ENCODE measurements around the gene AJM1.

- TF ChIP-seq CTCF (IDR thresholded peaks at IDR 0.05) (no peak), POLR2A (IDR thresholded peaks at IDR 0.05) (no peak)
Measured at GRCh38 chr9:136826703-136827582, 15.3 kb upstream of the AJM1 start.

All from ovary (tissue), 3 donors.